Fibroblast of the aortic adventitia (primary cell): ENCODE data around the gene TRPM3. TPM values are rescaled to one million over a fixed set of nuclear protein-coding genes. Genes with fewer than 3 reads are reported as not detected.

Experiments used
- DNase-seq: peaks from one replicate; pipeline ENCODE4 v3.0.0-alpha.2; 2010; ENCODE audit warnings: low read depth
- H3K4me3 ChIP-seq: 2 replicates; pipeline ENCODE4 v1.5.1; 2011; ENCODE audit warnings: low read depth, mild to moderate bottlenecking, control low read depth, low read length, moderate library complexity
- total RNA-seq: library from RNA; depleted of rRNA; stranded (reverse); fragments of >200 nt; gene quantifications from 2 replicates; pipeline ENCODE4 v1.2.3, GENCODE V29; 2012; ENCODE audit warnings: low replicate concordance
- TF ChIP-seq, protein P1 (sequence below): IDR thresholded peaks from 2 replicates; pipeline ENCODE4 v1.5.1; 2011; ENCODE audit warnings: mild to moderate bottlenecking, low read length, control low read depth, inconsistent platforms; ENCODE audit not compliant: insufficient read depth

Gene TRPM3
- total RNA-seq, 1 donor, result 8.8 TPM

DNA sequence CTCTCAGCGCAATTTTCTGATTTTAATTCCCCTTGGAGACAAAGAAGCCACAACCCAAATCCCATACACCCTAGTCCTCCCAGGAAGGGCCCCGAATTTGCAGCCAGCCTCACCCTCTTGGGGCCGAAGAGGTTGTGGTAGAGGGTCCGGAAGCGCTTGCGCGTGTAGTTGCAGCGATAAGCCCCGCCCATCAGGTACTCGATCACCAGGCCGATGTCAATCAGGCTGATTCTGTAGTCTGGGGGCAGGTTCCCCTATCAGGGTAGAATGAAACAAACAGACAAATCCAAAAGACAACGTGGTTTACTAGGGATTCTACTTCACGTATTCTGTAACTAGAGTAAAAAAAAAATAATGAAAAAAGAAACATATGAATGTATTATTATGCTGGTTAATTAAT is 496.3 kb downstream of the TRPM3 start:
- DNase-seq, result no peak
- TF ChIP-seq, protein P1, sequence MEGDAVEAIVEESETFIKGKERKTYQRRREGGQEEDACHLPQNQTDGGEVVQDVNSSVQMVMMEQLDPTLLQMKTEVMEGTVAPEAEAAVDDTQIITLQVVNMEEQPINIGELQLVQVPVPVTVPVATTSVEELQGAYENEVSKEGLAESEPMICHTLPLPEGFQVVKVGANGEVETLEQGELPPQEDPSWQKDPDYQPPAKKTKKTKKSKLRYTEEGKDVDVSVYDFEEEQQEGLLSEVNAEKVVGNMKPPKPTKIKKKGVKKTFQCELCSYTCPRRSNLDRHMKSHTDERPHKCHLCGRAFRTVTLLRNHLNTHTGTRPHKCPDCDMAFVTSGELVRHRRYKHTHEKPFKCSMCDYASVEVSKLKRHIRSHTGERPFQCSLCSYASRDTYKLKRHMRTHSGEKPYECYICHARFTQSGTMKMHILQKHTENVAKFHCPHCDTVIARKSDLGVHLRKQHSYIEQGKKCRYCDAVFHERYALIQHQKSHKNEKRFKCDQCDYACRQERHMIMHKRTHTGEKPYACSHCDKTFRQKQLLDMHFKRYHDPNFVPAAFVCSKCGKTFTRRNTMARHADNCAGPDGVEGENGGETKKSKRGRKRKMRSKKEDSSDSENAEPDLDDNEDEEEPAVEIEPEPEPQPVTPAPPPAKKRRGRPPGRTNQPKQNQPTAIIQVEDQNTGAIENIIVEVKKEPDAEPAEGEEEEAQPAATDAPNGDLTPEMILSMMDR, result no peak
- no peak overlapping the region for H3K4me3 ChIP-seq

GRCh38 chr9:70618784-70619183 is 502.6 kb downstream of the TRPM3 start:
- no peak overlapping the region for H3K4me3 ChIP-seq
- DNase-seq, result peak; percentile 47
- TF ChIP-seq, protein P1, result no peak

DNA sequence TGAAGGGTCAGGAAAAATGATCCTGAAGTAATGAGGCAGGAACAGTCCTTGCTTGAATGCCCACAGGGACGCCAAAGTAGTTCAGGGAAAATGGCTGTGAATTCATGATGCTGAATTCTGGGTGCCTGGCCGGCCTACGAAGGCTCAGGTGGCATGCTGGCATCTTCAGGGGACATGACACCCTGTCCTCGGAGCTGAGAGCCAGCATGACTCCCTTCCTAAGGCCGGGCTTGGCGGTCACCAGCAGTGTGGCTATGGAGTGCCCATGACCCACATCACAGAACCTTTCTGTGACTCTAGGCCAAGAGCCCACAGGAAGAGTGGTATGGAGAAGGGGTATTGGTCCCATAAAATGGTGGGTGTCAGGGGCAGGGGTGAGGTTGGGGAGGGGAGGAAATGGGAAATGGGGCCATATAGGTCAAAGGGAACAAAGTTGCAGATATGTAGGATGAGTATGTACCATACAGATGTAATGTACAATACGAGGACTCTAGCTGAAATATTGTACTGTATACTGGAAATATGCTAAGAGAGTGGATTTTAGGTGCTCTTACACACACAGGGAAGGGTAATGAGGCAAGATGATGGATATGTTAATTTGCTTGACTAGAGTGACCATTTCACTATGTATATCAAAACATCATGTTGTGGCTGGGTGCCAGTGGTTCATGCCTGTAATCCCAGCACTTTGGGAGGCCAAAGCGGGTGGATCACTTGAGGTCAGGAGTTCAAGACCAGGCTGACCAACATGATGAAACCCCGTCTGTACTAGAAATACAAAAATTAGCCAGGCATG is 504.2 kb downstream of the TRPM3 start:
- TF ChIP-seq, protein P1, result no peak
- H3K4me3 ChIP-seq, result no peak overlapping the region
- DNase-seq, result no peak

- no peak overlapping the region for H3K4me3 ChIP-seq
- DNase-seq, result no peak
- TF ChIP-seq, protein P1, result no peak
These were observed 505.0 kb downstream of the TRPM3 start for GRCh38 chr9:70616228-70616990.

- no peak overlapping the region for H3K4me3 ChIP-seq
- DNase-seq, result no peak
- TF ChIP-seq, protein P1, result no peak
These were observed 505.8 kb downstream of the TRPM3 start for GRCh38 chr9:70615464-70616138.

DNA sequence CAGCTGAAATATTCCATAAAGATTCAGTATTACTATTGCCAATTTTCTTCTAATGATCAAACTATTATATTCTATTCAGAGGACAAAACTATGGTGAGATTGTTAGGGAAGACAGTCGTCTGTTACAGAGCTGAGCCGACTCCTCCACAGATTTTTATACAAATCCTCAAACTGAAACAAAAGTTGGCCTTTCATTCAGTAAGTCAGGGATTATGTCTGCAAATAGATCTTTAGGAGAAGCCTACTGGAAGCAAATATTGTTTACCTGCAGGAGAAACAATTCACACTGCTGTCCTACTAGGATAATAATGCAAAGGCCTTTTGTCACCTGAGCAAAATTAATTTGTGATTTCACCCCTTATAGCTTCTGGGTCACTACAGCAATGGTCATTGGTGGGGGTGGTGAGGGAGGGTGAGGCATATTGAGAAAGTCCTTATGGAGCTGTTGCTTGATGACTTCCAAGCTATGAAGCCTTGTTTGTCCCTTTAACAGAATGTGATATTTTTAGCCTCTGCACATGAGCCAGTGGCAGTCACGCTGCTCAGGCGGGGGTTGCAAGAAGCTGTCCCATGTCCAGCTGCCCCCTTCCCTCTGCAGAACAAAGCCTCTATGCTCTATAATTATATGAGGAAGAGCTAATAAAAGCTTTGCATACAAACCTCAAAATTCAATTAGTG is 506.5 kb downstream of the TRPM3 start:
- TF ChIP-seq, protein P1, result no peak
- no peak overlapping the region for H3K4me3 ChIP-seq
- no peak for DNase-seq
